ENCODE data around the gene LSM12. TPM values are rescaled to one million over a fixed set of nuclear protein-coding genes. Genes with fewer than 3 reads are reported as not detected.

The LSM12 gene
- total and polyA plus RNA-seq, 2 of the 8 experiments (the other 6 are each of a cell fraction or from before 2014, with no cell fraction given) = 69.8 to 142 TPM

- TF ChIP-seq GABPA (IDR thresholded peaks at IDR 0.05; ENCODE audit: borderline replicate concordance, insufficient read depth, low read length) = no peak
- TF ChIP-seq SP2 (IDR thresholded peaks at IDR 0.05; ENCODE audit: low read length) = no peak
- TF ChIP-seq RFX5 (IDR thresholded peaks at IDR 0.05; ENCODE audit: borderline replicate concordance, low read depth, low read length) = no peak
- no peak for TF ChIP-seq ASH2L (IDR thresholded peaks at IDR 0.05; ENCODE audit: low read length)
- TF ChIP-seq JUND (IDR thresholded peaks at IDR 0.05; ENCODE audit: low read length) = no peak
- no peak for TF ChIP-seq TBP (IDR thresholded peaks at IDR 0.05; ENCODE audit: low read depth, low read length)
- no peak for TF ChIP-seq JUN (IDR thresholded peaks at IDR 0.05; ENCODE audit: low read depth, low read length)
- TF ChIP-seq FOSL1 (IDR thresholded peaks at IDR 0.05; ENCODE audit: insufficient read depth, low read depth, low read length) = no peak
Measured at GRCh38 chr17:44105941-44106340, 39.5 kb upstream of the LSM12 start (continued).

Measured in H1 (cell line).